GM11168 (cell line): Measurements from ENCODE around the gene ANKRD55.
"Not testable (repeated sequence)": the region's sequence is repeated elsewhere in the genome, so short reads cannot be mapped to it uniquely, and the experiment has no call there.

Experiments
- in situ Hi-C: fragments of 300-500 bp; cut with MboI; formaldehyde crosslinking; loops from one replicate; pipeline ENCODE4 v1.12.0; 2022; ENCODE audit warnings: low sequenced_read_pairs; ENCODE audit not compliant: unreplicated experiment

The ANKRD55 gene

DNA sequence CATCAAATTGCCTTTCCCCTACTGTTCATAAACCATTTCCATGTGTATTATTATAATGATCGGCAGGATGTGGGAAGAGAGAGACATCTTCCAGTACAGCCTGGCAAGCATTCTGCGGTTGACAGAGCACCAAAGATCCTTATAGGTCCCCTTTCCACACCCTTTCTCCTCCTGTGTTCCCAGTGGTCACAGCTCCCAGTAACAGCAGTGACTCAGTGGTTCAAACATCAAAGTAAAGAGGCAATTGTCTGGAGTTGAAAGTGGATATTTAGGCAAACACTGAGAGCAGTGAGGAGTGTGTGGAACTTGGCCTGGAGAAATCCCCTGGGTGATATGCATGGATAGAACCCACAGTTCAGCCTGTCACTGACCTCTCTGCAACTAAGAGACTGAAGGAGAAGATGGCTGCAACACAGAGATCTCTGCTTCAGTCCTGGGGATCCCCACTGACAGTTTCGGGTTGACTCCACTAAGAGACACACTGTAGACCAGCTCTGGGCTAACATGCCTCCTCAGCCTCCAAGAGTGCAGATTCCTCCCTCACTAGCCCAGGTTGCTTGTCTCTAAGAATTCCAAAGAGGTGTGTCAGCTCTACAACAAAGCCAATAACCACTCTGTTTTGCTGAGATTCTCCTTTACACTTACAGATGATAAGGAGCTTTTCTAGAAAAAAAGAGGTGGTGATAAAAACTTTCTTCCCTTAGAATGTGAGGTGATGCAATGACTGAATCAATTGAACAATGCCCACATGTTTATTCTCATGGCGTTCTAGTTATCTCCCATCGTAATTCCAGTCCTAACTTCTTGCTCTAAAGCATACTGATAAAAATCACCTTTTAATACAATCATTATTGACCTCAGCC lies 143.9 kb downstream of the ANKRD55 start:
- in situ Hi-C loops: no loop called here

DNA sequence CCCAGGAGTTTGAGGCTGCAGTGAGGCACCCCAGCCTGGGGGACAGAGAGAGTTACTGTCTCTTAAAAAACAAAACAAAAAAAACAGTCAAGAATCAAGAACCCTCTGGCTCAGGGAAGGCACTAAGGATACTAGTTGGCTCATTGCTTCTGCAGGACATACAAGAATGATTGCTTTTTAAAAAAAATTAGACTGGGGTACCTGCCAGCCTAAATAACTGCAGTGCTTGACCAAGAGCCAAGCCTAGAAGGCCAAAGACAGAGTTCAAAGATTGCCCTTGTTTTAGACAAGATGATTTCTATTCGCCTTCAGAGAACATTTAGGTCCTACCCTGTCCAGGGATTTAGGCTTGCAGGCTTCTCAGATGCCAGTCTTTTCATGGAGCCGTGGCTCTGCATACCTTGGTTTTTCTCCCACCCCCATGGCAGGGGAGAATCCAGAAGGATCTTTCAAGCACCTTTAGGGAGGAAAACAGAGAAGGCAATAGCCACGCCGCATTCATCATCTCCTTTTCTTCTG lies 144.6 kb downstream of the ANKRD55 start:
- in situ Hi-C loops: no loop called here

DNA sequence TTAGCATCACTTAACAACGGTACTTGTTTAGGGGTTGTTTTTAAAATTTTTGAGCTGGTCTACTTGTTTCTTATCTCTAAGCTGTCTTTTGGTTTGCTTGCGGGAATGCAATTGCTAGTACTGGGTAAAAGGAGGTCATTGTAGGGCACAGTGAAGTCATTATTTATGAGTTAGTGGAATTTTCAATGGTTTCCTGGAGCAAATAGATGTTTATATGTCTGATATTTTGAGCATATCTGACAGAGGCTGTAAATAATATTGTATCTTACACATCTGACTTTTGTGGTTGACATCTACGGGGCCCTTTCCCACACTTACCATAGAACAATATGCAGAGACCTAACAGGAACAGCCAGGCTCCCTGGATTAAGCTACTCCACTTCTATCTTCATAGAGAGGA lies 147.9 kb downstream of the ANKRD55 start:
- in situ Hi-C loops: no loop called here

DNA sequence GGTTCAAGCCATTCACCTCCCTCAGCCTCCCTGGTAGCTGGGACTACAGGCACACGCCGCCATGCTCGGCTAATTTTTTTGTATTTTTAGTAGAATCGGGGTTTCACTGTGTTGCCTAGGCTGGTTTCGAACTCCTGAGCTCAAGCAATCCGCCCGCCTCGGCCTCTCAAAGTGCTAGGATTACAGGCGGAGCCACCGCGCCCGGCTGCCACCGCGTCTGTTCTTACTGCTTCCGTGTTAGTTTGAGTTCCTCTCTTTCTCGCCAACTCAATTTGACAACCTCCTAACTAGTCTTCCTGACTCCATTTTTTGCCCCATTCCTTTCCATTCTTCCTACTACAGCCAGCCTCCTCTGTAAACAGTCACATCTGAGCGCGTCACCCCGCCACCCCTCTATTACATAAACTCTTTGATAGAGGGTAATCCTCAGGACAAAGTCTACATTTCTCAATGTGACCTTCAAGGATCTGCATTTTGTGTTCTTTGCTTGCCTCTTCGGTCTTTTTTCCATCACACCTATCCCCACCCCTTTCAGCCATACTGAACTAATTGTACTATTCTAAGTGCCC lies 149.8 kb downstream of the ANKRD55 start:
- in situ Hi-C loops: no loop called here

DNA sequence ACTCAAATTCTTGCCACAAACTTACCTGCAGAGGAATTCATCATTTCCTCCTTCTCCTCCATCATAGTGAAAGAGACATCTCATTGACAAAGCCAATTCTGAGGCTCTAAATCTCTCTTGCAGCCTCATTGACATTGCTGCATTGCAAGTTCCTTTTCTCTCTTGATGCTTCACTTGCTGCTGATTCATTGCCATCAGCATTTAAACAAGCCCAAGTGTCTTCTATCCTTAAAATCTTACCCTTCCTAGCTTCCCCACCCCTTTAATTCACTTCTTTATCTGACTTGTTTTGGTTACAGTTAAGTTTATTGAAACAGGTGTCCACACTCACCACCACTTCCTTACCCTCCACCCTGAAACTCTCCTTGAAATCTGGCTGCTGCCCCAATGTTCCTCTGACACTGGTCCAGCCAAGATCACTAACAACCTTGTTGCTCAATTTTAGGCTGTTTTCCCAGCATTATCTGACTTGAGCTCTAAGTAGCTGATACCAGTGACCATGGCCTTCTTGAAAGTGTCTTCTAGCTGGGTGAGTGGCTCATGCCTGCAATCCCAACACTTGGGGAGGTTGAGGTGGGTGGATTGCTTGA lies 152.0 kb downstream of the ANKRD55 start:
- in situ Hi-C loops: not testable (repeated sequence)

DNA sequence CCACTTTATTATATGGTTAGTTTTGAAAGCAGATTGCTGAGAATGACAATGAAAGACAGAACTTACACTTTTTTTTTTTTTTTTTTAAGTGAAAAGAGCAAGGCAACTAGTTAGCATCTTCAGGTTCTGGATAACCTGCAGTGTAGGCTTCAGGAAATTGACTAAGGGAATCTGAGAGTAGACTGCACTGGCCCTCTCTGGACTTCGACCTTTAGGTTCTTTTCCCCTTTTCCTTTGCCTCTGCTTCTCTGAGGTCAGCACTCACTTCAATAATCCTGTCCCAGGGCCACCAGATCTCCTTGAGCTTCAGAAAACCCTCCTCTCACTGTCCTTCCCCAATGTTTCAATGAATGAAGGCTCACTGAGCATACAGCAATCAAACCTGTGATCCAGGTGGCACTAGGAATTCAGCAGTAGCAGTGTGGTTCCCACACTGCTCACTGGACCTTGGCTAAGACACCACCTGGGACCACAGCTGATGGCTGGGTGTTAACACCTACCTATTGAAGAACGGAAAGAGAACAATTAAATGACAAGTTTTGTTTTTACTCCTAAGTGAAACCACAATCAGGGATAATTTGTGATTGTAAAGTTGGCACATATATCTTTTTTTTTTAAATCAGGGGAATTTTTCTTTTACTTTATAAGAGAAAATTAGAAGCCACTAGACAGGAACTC lies 152.6 kb downstream of the ANKRD55 start:
- in situ Hi-C loops: no loop called here

DNA sequence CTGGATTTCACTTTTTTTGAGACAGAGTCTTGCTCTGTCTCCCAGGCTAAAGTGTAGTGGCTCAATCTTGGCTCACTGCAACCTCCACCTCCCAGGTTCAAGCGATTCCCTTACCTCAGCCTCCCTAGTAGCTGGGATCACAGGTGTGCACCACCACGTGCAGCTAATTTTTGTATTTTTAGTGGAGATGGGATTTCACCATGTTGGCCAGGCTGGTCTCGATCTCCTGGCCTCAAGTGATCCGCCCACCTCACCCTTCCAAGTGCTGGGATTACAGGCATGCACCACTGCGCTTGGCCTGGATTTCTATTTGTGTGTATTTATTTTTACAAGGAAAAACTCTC lies 154.0 kb downstream of the ANKRD55 start:
- in situ Hi-C loops: not testable (repeated sequence)

DNA sequence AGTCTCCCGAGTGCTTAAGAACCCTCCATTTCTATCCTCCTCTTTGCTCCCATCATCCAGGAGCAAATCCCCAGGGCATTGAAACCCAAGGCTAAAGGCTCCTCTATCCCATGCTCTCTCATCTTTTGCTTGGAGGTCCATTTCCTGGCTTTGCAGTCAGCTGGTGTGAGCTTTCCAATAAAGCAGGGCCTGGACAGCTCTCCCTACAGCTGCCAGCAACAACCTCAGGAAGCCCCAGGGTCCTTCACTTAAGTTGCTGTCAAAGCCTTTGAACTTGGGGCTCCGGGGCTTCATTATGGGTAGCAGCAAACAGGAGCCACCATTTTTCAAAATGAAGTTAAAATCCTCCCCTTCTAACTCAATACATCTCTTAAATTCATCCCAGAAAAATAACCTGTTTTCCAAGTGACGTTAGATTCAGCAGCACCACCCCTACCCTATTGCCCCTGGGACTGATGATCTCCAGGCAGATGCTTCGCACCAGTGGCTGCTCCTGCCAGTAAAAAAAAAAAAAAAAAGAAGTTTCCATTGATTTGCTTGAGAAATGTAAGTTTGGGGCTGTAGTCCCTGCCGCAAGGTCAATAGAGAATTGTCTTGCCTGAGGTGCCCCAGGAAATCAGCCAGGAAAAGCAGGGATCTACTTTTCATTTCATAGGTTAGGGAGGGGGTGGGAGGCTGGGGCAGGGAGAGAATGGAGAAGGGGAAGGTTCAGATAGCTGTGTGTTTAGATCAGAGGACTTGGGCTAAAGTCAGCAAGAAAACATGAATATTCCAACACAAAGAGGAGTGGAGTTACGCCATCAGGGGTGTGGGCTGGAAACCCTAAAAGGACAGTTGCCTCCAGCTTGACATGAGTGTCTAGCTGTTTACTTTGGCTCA lies 154.6 kb downstream of the ANKRD55 start:
- in situ Hi-C loops: no loop called here

DNA sequence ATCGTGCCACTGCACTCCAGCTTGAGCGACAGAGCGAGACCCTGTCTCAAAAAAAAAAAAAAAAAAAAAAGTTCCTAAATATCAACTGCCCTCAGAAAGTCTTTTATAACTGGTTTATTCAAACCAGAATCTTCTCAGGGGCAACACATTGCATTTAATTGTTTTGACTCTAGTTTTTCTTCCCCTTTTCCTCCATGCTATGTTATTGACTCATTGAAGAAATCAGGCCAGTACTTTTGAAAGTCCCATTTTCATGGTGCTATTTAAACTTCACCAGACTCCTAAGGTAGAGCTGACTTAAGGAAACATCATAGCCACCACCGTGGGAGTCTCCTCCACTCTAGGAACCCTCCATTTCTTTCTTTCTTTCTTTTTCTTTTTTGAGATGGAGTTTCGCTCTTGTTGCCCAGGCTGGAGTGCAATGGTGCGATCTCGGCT lies 155.3 kb downstream of the ANKRD55 start:
- in situ Hi-C loops: no loop called here

DNA sequence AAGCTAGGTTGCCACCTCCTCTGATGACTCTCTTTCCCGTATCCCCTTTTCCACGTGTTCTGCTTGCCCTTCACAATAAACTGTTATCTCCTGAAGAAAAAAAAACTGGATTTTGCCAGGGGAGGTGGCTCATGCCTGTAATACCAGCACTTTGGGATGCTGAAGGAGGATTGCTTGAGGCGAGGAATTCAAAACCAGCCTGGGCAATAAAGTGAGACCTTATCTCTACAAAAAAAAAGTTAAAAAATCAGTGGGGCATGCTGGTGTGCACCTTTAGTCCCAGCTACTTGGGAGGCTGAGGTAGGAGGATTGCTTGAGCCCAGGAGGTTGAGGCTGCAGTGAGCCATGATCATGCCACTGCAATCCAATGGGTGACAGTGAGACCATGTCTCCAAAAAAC lies 156.6 kb downstream of the ANKRD55 start:
- in situ Hi-C loops: no loop called here

DNA sequence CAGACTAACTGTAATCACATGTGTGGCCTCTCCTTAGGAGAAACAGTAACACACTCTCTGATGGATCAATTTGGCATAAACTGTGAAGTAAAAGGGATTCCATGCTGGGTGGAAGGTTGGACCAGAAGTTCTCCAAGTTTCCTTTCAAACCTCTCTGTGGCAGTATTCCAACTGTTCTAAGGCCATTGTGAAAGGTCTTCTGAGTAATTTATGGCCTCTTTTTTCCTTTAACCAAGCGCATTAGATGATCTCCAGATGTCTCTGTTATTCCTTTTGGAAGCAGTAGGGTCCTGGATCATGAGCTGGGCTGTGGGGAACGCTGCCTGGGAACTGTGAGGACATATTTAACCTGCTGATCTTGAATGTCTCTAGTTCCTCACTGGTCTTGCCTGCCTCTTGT lies 157.8 kb downstream of the ANKRD55 start:
- in situ Hi-C loops: no loop called here

DNA sequence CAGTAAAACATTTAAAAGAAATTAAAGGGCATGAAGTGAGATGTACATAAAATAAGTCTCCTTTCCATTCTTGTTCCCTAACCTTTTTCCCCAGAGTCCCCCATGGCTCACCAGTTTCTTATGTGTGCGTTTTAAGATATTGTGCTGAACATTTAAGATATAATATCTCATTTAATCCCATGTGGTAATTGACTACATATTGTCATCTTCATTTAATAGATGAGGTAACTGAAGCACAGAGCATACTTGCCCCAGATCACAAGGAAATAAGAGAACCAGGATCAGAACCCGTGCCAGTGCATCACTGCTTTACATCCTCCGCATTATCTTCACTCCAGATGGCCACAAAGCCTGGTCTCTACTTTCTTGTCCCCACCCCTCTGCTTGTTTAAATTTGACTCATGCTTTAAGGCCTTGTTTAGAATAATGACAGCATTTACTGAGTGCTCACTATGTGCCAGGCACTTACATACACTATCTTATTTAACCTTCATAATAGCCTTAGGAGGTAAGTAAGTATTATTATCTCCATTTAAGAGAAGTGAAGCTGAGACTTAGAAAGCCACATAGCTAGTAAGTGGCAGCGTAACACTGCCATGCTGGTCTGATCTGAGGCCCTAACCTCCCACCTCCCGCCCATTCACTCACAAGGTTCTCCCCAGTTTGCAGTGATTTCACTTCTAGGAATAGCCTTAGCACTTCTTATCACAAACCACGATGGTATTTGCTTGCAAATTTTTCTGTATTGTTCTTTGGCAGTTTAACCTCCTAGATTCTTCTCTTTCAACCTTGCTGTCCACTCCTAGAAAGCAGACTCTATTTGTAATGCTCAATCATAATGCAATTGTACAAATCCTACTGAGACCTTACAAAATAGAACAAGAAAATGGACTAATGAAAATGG lies 160.0 kb downstream of the ANKRD55 start:
- in situ Hi-C loops: no loop called here

DNA sequence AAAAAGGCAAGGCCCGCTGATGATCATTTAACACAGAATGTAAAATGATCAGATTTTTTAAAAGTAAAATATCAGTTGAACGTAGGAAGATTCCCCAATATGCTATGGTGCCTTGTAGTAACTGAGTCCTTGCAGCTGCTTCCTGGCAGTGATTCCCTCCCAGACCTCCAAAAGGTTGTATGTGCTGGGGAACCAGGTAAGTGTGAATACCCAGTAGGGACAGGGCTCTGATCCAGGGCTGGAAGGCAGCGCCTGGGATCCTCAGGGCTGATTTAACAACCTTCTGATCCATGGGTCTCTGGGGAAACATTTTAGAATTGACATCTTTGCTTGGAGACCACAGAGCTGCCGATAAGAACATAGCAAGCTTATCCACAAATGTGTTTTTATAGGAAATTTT lies 161.7 kb downstream of the ANKRD55 start:
- in situ Hi-C loops: no loop called here

DNA sequence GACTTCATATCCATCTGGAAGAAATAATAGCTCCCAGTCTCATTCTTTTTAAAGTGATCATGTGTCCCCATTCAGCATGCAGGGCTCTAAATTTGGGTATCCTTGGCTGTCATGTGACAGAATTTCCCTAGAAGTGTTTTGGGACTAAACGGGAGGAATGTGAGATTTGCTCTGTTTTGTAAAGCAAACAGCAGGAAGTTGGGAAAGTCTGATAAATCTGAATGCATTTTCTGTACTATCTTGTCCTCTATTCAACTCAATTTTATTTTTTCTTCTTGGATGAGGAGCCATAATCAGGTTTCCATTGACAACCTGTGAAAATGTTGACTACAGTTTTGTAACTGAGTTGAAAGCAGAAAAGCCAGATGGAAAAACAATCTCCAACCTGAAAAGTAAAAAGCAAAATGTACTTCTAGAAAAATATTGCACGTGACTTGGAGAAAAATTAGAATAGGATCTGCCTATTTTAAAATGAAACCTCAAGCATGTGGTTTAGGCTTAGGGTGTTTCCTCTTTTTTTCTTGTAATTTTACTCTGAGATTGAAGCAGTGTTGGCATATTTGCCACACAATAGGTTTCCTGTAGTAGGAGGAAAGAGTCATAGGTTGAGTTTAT lies 162.2 kb downstream of the ANKRD55 start:
- in situ Hi-C loops: no loop called here

DNA sequence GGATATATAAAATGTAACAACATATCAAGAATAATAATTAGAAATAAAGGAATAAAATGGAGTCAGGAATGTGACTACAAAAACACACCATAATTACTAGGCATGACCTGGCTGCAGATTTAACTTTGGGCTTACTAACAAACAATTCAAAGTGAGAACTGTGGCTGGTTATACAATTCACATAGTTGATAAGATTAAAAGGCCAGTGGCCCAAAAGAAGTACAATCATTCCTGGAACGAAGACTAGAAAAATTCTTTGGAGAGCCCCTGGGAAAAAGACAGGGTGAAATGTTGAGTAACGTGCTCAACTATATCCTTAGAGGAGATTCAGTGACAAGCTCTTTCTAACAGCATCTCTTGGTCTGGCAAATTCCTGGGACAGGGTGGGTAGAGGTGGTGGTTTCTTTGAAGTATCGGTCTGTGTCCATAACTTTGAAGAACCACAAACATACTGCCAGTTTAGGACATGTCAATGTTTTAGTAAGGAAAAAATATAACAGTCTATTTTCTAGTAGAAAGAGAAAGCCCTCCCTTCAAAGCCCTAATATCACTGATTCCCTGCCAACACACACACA lies 163.4 kb downstream of the ANKRD55 start:
- in situ Hi-C loops: no loop called here

DNA sequence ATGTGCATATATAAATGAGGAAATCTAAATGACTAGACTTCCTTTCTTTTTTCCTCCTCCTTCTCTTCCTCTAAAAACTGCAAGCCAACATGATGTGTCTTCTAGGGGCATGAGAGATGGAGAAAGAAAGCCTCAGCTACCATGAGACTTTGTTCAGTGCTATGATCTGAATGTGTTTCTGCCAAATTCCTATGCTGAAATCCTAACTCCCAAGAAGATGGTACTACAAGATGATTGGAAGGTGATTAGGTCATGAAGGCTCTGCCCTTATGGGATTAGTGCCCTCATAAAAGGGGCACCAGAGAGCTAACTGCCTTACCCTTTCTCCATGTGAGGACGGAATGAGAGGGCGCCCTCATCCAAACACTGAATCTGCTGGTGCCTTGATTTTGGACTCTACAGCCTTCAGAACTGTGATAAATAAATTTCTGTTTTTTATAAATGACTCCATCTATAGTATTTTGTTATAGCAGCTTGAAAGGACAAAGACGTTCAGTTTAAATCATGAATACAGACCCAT lies 166.1 kb downstream of the ANKRD55 start:
- in situ Hi-C loops: no loop called here

DNA sequence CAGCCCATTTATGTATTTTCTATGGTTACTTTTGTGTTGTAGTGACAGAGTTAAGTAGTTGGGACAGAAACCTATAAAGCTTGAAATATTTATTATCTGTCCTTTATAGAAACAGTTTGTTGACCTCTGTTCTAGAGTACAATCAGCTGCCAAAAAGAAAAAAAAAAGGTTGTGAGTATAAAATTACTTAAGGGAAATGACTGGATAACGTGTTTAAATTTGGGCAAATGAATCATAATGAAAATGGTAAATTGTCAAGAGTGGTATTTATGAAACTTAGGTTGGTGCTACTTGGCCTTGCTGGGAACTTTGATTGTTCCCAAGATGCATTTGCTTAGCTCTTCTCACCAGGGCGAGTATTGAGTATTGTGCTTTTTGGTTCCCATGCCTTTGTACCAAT lies 168.1 kb downstream of the ANKRD55 start:
- in situ Hi-C loops: no loop called here
